OCI-LY1 (cell line): Measurements from ENCODE around the gene GPR171.

Experiments
- EZH2 ChIP-seq: fragments of 200-600 bp; sonication (generic), shearing (Covaris generic); IDR thresholded peaks from 2 replicates; pipeline ENCODE4 v1.8.0; 2017; ENCODE audit warnings: borderline replicate concordance, mixed run types, mild to moderate bottlenecking, antibody characterized with exemption, low read length, moderate library complexity, mixed read lengths
- TF ChIP-seq, protein P1 (sequence below): fragments of 200-600 bp; sonication (generic), shearing (Covaris generic); IDR thresholded peaks from 2 replicates; pipeline ENCODE4 v1.5.1; 2017; ENCODE audit warnings: mild to moderate bottlenecking, antibody characterized with exemption, low read length, moderate library complexity, mixed read lengths

DNA sequence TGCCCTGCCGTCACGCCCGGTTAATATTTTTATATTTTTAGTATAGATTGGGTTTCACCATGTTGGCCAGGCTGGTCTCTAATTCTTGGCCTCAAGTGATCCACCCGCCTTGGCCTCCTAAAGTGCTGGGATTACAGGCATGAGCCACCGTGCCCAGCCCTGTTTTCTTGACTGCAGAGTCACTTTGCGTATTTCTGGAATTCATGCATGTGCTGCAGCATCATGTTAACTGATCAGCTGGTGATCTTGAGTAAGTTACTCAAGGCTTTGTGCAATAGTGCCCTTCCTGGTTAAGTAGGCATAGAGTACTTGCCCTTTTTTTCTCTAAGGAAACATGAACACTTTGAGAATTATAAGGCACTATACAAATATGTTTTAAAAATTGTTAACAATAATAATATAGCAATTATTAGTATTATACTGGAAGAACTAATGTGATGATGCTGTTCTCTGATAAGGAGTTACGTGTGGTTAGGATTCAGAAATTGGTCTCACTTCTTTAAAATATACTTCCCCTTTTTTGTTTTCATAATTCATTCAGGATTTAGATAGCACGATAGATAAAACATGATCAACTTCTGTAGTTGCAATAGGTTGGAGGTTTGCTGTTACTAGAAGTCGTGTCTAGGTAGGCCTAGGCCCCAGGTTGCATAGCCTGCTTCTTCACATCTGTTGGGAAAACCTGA, 33.6 kb downstream of the GPR171 start:
- TF ChIP-seq, protein P1, sequence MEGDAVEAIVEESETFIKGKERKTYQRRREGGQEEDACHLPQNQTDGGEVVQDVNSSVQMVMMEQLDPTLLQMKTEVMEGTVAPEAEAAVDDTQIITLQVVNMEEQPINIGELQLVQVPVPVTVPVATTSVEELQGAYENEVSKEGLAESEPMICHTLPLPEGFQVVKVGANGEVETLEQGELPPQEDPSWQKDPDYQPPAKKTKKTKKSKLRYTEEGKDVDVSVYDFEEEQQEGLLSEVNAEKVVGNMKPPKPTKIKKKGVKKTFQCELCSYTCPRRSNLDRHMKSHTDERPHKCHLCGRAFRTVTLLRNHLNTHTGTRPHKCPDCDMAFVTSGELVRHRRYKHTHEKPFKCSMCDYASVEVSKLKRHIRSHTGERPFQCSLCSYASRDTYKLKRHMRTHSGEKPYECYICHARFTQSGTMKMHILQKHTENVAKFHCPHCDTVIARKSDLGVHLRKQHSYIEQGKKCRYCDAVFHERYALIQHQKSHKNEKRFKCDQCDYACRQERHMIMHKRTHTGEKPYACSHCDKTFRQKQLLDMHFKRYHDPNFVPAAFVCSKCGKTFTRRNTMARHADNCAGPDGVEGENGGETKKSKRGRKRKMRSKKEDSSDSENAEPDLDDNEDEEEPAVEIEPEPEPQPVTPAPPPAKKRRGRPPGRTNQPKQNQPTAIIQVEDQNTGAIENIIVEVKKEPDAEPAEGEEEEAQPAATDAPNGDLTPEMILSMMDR = no peak
- no peak for TF ChIP-seq EZH2
